GM12878 (cell line): Measurements from ENCODE around the gene RHCG. TPM values are rescaled to one million over a fixed set of nuclear protein-coding genes. Genes with fewer than 3 reads are reported as not detected.

ENCODE experiments used
- ATAC-seq: fragments of 200-7000 bp; cut with Tn5 transposase; 3 replicates; pipeline ENCODE4 v1.9.1; 2020; ENCODE audit warnings: mild to moderate bottlenecking, moderate library complexity
- BruUV-seq: library from RNA; stranded (reverse); fragments of 400-500 nt; replicated peaks from 2 replicates; lab custom pipeline; 2021; lab: Mats Ljungman, UMichigan
- CTCF ChIA-PET: fragments of 300-600 bp; sonication (Branson Sonifier 250); formaldehyde crosslinking; extraction: SDS; loops from one replicate; lab custom pipeline; 2021; ENCODE audit warnings: inconsistent platforms; lab: Yijun Ruan, JAX
- POLR2A ChIA-PET: fragments of 350-600 bp; formaldehyde crosslinking; extraction: SDS; loops from one replicate; lab custom pipeline; 2021; ENCODE audit warnings: inconsistent platforms; lab: Charles Lee
- RAD21 ChIA-PET: fragments of 300-600 bp; sonication (Branson Sonifier 250); formaldehyde crosslinking; loops from one replicate; lab custom pipeline; 2023; ENCODE audit warnings: antibody characterized with exemption; ENCODE audit not compliant: unreplicated experiment; lab: Charles Lee
- SMC1A ChIA-PET: fragments of 300-600 bp; sonication (Branson Sonifier 250); formaldehyde crosslinking; loops from one replicate; lab custom pipeline; 2023; ENCODE audit not compliant: unreplicated experiment, uncharacterized antibody; lab: Charles Lee
- DNase-seq: peaks from one replicate; pipeline ENCODE4 v3.0.0-alpha.2; 2011; ENCODE audit warnings: low read depth, low spot score
- FAIRE-seq: peaks from 3 replicates; lab custom pipeline; 2011; peaks lifted over from hg19 to GRCh38; lab: Jason Lieb, UNC
- H2AFZ ChIP-seq: 2 replicates; pipeline ENCODE4 v1.6.0; 2011; ENCODE audit warnings: low read depth, low read length, control low read depth; ENCODE audit not compliant: control insufficient read depth
- H3K27ac ChIP-seq: 2 replicates; pipeline ENCODE4 v1.5.1; 2011; ENCODE audit warnings: control low read depth; ENCODE audit not compliant: control insufficient read depth, insufficient read depth
- H3K27me3 ChIP-seq, 2 experiments: replicated peaks in 1 of 2; 2 replicates each; pipeline versions ENCODE4 v1.6.0 to v1.6.1; 2011; ENCODE audit warnings: low read length in 1 of 2; ENCODE audit not compliant: control insufficient read depth in 2 of 2, insufficient read depth in 2 of 2
- H3K36me3 ChIP-seq, 2 experiments: 2 replicates each; pipeline ENCODE4 v1.5.1; 2011; ENCODE audit warnings: low read length in 1 of 2; ENCODE audit not compliant: control insufficient read depth in 2 of 2, insufficient read depth in 2 of 2
- H3K4me1 ChIP-seq: 2 replicates; pipeline ENCODE4 v1.6.1; 2011; ENCODE audit warnings: mild to moderate bottlenecking, low read length, moderate library complexity, mixed read lengths; ENCODE audit not compliant: control insufficient read depth, insufficient read depth
- H3K4me2 ChIP-seq: 2 replicates; pipeline ENCODE4 v1.6.0; 2011; ENCODE audit warnings: control low read depth; ENCODE audit not compliant: control insufficient read depth, insufficient read depth
- H3K4me3 ChIP-seq: fragments of 200-600 bp; sonication (generic); 2 replicates; pipeline ENCODE4 v1.5.1; 2016
- H3K79me2 ChIP-seq: 2 replicates; pipeline ENCODE4 v1.6.0; 2011; ENCODE audit warnings: low read length; ENCODE audit not compliant: control insufficient read depth, insufficient read depth
- H3K9ac ChIP-seq: 2 replicates; pipeline ENCODE4 v1.8.0; 2011; ENCODE audit warnings: low read length, control low read depth, mixed read lengths; ENCODE audit not compliant: control insufficient read depth, insufficient read depth
- H3K9me3 ChIP-seq: replicated peaks from 3 replicates; pipeline ENCODE4 v1.5.1; 2011; ENCODE audit warnings: mild to moderate bottlenecking, low read length; ENCODE audit not compliant: control insufficient read depth, insufficient read depth
- H4K20me1 ChIP-seq: 2 replicates; pipeline ENCODE4 v1.6.0; 2011; ENCODE audit not compliant: control insufficient read depth, insufficient read depth
- ASH2L ChIP-seq: fragments of 300-600, 200-600 bp; sonication (generic); IDR thresholded peaks from 2 replicates; pipeline ENCODE4 v1.6.1; 2017; ENCODE audit warnings: low read depth, mild to moderate bottlenecking, borderline replicate concordance
- CEBPZ ChIP-seq: fragments of 150-350 bp; IDR thresholded peaks from 2 replicates; pipeline ENCODE4 v1.6.1; 2016; ENCODE audit warnings: low read depth, low read length
- GABPA ChIP-seq: IDR thresholded peaks from 2 replicates; pipeline ENCODE4 v1.6.1; 2014; ENCODE audit warnings: antibody characterized with exemption, low read depth, mild to moderate bottlenecking, inconsistent platforms
- HCFC1 ChIP-seq: fragments of 150-350 bp; IDR thresholded peaks from 2 replicates; pipeline ENCODE4 v1.6.1; 2014; ENCODE audit warnings: low read length
- HDAC2 ChIP-seq: fragments of 200-600 bp; sonication (generic); IDR thresholded peaks from 2 replicates; pipeline ENCODE4 v1.6.1; 2017
- IRF3 ChIP-seq: fragments of 450-650 bp; IDR thresholded peaks from 2 replicates; pipeline ENCODE4 v1.6.1; 2014; ENCODE audit warnings: mild to moderate bottlenecking
- SIN3A ChIP-seq: IDR thresholded peaks from 2 replicates; pipeline ENCODE4 v1.6.1; 2012; ENCODE audit warnings: low read depth, low read length, improper control_type of control experiment
- SP1 ChIP-seq: IDR thresholded peaks from one replicate; pipeline ENCODE4 v1.6.1; 2011; ENCODE audit warnings: low read depth, low read length
- TCF7 ChIP-seq: IDR thresholded peaks from 2 replicates; pipeline ENCODE4 v1.6.1; 2014; ENCODE audit warnings: antibody characterized with exemption, borderline replicate concordance
- ZBTB40 ChIP-seq: fragments of 450-650 bp; IDR thresholded peaks from 2 replicates; pipeline ENCODE4 v1.6.1; 2016; ENCODE audit warnings: mild to moderate bottlenecking, moderate library complexity, borderline replicate concordance
- WGBS: methylation state at CpG from one replicate; pipeline ENCODE4 v1.1.6; 2016; ENCODE audit warnings: low lambda C conversion rate; ENCODE audit not compliant: insufficient replicate concordance, insufficient coverage; ENCODE audit errors: missing lambda C conversion rate; 5-methylcytosine and 5-hydroxymethylcytosine counted together
- in situ Hi-C: fragments of 300-500 bp; cut with MboI; formaldehyde crosslinking; loops from 9 replicates; pipeline ENCODE4 v1.14.3; 2018; ENCODE audit warnings: mixed read lengths
- intact Hi-C: fragments of 100-400 bp; cut with micrococcal nuclease; formaldehyde crosslinking; loops from one replicate; pipeline ENCODE4 v1.14.2; 2022; ENCODE audit not compliant: unreplicated experiment
- polyA plus RNA-seq, 11 experiments: library from polyadenylated mRNA; depleted of rRNA in 4 of 11; unstranded in 6 of 11; stranded (reverse) in 5 of 11; fragments of >200 nt; fragmentation: Nextera tagmentation in 4 of 11; fragmentation: Illumina TruSeq in 1 of 11; extraction: Ambion mirVana in 4 of 11; extraction: Trizol in 1 of 11; gene quantifications; 1 replicate in 1 of 11; 2 replicates in 10 of 11; pipeline versions ENCODE4 v1.2.1 to v1.2.3, GENCODE V29; 2011 to 2016; ENCODE audit warnings: inconsistent platforms in 2 of 11, missing spikeins in 2 of 11, low read depth in 1 of 11
- total RNA-seq, 4 experiments: library from RNA; depleted of rRNA in 3 of 4; stranded (reverse); fragments of >200 nt in 3 of 4; fragmentation: Illumina TruSeq in 1 of 4; extraction: Trizol in 1 of 4; gene quantifications; 2 replicates each; pipeline versions ENCODE4 v1.2.1 to v1.2.3, GENCODE V29; 2013 to 2021
- TF ChIP-seq, protein P1 (sequence below): IDR thresholded peaks from 2 replicates; pipeline ENCODE4 v1.6.1; 2011; ENCODE audit warnings: borderline replicate concordance, low read depth, mild to moderate bottlenecking, moderate library complexity, mixed read lengths, low read length; ENCODE audit not compliant: insufficient read depth; ENCODE audit errors: extremely low read length

Gene RHCG
- total and polyA plus RNA-seq, 10 of the 15 experiments (the other 5 are each of a cell fraction or from before 2014, with no cell fraction given): 0.05 to 0.11 TPM; not detected in 8

DNA sequence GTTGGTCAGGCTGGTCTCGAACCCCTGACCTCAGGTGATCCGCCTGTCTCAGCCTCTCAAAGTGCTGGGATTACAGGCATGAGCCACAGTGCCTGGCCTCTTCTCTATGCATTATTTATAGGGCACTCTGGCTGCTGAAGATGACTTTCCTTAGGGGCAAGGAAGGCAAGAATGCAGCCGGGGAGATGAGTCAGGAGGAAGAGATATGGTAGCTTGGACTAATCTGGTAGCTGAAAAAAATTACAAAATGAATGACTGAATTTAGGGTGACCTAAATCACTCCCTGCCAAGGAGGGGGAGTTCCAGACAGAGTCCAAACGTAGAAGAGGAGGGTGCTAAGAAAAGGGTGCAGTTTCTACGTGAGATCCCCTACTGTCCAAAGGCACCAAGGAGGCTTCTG is 14.2 kb downstream of the RHCG start (continued):
- TF ChIP-seq TCF7 (no peak), GABPA (no peak), HCFC1 (no peak), SP1 (no peak), ASH2L (no peak), IRF3 (no peak), SIN3A (no peak)
- TF ChIP-seq, protein P1, sequence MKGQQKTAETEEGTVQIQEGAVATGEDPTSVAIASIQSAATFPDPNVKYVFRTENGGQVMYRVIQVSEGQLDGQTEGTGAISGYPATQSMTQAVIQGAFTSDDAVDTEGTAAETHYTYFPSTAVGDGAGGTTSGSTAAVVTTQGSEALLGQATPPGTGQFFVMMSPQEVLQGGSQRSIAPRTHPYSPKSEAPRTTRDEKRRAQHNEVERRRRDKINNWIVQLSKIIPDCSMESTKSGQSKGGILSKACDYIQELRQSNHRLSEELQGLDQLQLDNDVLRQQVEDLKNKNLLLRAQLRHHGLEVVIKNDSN: no peak
- TF ChIP-seq, all 136 proteins: peak for 0

DNA sequence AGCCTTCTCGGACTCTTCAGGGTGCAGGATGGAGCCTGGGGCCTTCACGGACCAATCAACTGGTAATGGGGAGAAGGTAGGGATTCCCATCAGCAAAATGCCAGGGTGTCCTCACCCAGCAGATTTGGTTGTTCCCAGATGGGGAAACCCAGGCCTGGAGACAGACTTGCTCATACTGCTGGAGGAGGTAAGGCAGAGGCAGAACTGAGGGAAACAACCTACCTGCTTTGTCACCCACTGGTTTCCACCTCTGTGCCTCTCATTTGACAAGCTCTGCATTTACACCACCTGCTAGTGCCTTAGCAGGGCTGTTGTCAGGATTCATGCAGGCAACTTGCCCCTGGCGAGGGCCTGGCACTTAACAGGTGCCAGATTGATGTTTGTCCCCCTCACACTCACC is 15.9 kb downstream of the RHCG start:
- Histone ChIP-seq H3K27ac (no peak overlapping the region), H2AFZ (no peak overlapping the region), H3K4me3 (no peak overlapping the region), H4K20me1 (no peaks in the 10 kb centered on the region), H3K27me3 (no peaks in the 10 kb centered on the region), H3K79me2 (no peaks in the 10 kb centered on the region), H3K9me3 (no peaks in the 10 kb centered on the region), H3K36me3 (no peaks in the 10 kb centered on the region), H3K4me1 (no peaks in the 10 kb centered on the region), H3K9ac (no peak overlapping the region), H3K4me2 (no peak overlapping the region)
- ChIA-PET RAD21 (interaction anchor here (0.8 kb wide), 1 partner anchor 14 kb away, joined by 3 read pairs; no protein-coding TSS in a partner anchor), SMC1A (no interaction called here), POLR2A (no interaction called here), CTCF (interaction anchor here (0.9 kb wide), 1 partner anchor 9 kb away, joined by 3 read pairs; no protein-coding TSS in a partner anchor)
- BruUV-seq: no TSS peak
- FAIRE-seq (no peak), DNase-seq (no peak), ATAC-seq (no peak)
- 37% methylated on average over 3 of the region's 3 CpGs for WGBS
- in situ Hi-C loops (no loop called here), intact Hi-C loops (no loop called here)
- TF ChIP-seq CEBPZ (no peak), ZBTB40 (no peak), HDAC2 (no peak)
